DND-41 (cell line): ENCODE measurements around the gene TPRG1.

Source experiments
- ATAC-seq: fragments of 200-7000 bp; cut with Tn5 transposase; 3 replicates; pipeline ENCODE4 v1.9.1; 2021; ENCODE audit warnings: low read depth; ENCODE audit not compliant: insufficient read depth
- DNase-seq: peaks from one replicate; pipeline ENCODE4 v3.0.0-alpha.2; 2020
- H2AFZ ChIP-seq: 2 replicates; pipeline ENCODE4 v1.6.0; 2012; ENCODE audit warnings: low read depth, low read length
- H3K27ac ChIP-seq: 2 replicates; pipeline ENCODE4 v1.5.1; 2012; ENCODE audit warnings: low read length, inconsistent platforms
- H3K27me3 ChIP-seq: fragments of 200-600 bp; sonication (generic); 2 replicates; pipeline ENCODE4 v1.6.0; 2012; ENCODE audit warnings: low read length, mild to moderate bottlenecking, inconsistent platforms; ENCODE audit not compliant: insufficient read depth, poor library complexity
- H3K36me3 ChIP-seq: 2 replicates; pipeline ENCODE4 v1.5.1; 2012; ENCODE audit warnings: low read length, inconsistent platforms; ENCODE audit not compliant: insufficient read depth
- H3K4me1 ChIP-seq: 2 replicates; pipeline ENCODE4 v1.5.1; 2012; ENCODE audit warnings: mild to moderate bottlenecking, low read length; ENCODE audit not compliant: insufficient read depth
- H3K4me2 ChIP-seq: 2 replicates; pipeline ENCODE4 v1.6.0; 2012; ENCODE audit warnings: mild to moderate bottlenecking, moderate library complexity, low read length, inconsistent platforms; ENCODE audit not compliant: insufficient read depth
- H3K4me3 ChIP-seq, 2 experiments: fragments of 200-600 bp in 1 of 2; shearing (Covaris generic) in 1 of 2; 2 replicates each; pipeline ENCODE4 v1.5.1; 2012 to 2016; ENCODE audit warnings: inconsistent platforms in 2 of 2, low read length in 2 of 2, mild to moderate bottlenecking in 2 of 2, low read depth in 1 of 2, moderate library complexity in 1 of 2
- H3K79me2 ChIP-seq: 2 replicates; pipeline ENCODE4 v1.6.0; 2012; ENCODE audit warnings: low read length, inconsistent platforms; ENCODE audit not compliant: insufficient read depth
- H3K9ac ChIP-seq: 2 replicates; pipeline ENCODE4 v1.6.0; 2012; ENCODE audit warnings: low read depth, mild to moderate bottlenecking, inconsistent platforms, low read length, moderate library complexity
- H3K9me3 ChIP-seq: 2 replicates; pipeline ENCODE4 v1.5.1; 2012; ENCODE audit warnings: low read length, moderate library complexity, mild to moderate bottlenecking, inconsistent platforms; ENCODE audit not compliant: insufficient read depth, severe bottlenecking
- H4K20me1 ChIP-seq: 2 replicates; pipeline ENCODE4 v1.6.0; 2012; ENCODE audit warnings: low read length; ENCODE audit not compliant: insufficient read depth
- CTCF ChIP-seq: IDR thresholded peaks from 2 replicates; pipeline ENCODE4 v1.5.1; 2012; ENCODE audit warnings: borderline replicate concordance, low read length, moderate library complexity, mild to moderate bottlenecking; ENCODE audit not compliant: poor library complexity, severe bottlenecking; ENCODE audit errors: extremely low read depth
- EZH2 ChIP-seq: IDR thresholded peaks from 3 replicates; pipeline ENCODE4 v1.6.1; 2012; ENCODE audit warnings: borderline replicate concordance, low read depth, mild to moderate bottlenecking, moderate library complexity, low read length, inconsistent platforms; ENCODE audit not compliant: severe bottlenecking

TPRG1 gene

DNA sequence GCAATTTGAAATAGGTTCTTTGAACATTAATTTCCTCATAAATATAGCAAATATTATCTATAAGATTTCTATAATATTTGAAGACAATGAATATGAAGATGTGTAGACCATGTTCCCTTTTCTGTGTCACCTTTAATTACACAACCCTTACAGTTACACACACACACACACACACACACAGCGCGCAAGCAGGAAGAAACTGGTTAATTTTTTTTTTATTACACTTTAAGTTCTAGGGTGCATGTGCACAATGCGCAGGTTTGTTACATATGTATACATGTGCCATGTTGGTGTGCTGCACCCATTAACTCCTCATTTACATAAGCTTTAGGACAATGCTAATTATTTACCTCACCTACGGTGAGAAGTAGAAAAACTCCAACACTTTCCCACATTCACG is 122.9 kb downstream of the TPRG1 start:
- DNase-seq = no peak
- Histone ChIP-seq H3K4me3 (no peak overlapping the region), H3K4me1 (no peaks in the 10 kb centered on the region), H3K79me2 (no peaks in the 10 kb centered on the region), H3K27ac (no peak overlapping the region), H3K9me3 (no peaks in the 10 kb centered on the region), H3K36me3 (no peaks in the 10 kb centered on the region), H4K20me1 (no peaks in the 10 kb centered on the region), H3K27me3 (peaks cover 6% of the 10 kb centered on the region), H3K4me2 (no peak overlapping the region), H2AFZ (no peak overlapping the region), H3K9ac (no peak overlapping the region)
- no peak for TF ChIP-seq CTCF
- no peak for TF ChIP-seq EZH2
- no peak for ATAC-seq

- H3K4me2 ChIP-seq = no peak overlapping the region
- H3K36me3 ChIP-seq = no peaks in the 10 kb centered on the region
- H4K20me1 ChIP-seq = no peaks in the 10 kb centered on the region
- peaks cover 6% of the 10 kb centered on the region for H3K27me3 ChIP-seq
- no peak overlapping the region for H3K27ac ChIP-seq
- no peak overlapping the region for H3K9ac ChIP-seq
- H2AFZ ChIP-seq = no peak overlapping the region
- no peaks in the 10 kb centered on the region for H3K79me2 ChIP-seq
- TF ChIP-seq EZH2 = no peak
- no peak for TF ChIP-seq CTCF
- no peak for DNase-seq
- no peaks in the 10 kb centered on the region for H3K9me3 ChIP-seq
- no peak for ATAC-seq
- H3K4me3 ChIP-seq = no peak overlapping the region
- no peaks in the 10 kb centered on the region for H3K4me1 ChIP-seq
Observed at GRCh38 chr3:189295089-189295488, 123.3 kb downstream of the TPRG1 start.

- no peaks in the 10 kb centered on the region for H3K36me3 ChIP-seq
- TF ChIP-seq CTCF (no peak), EZH2 (no peak)
- H3K27me3 ChIP-seq = peaks cover 6% of the 10 kb centered on the region
- no peak overlapping the region for H3K9ac ChIP-seq
- no peak overlapping the region for H3K27ac ChIP-seq
- H3K4me2 ChIP-seq = no peak overlapping the region
- no peaks in the 10 kb centered on the region for H3K4me1 ChIP-seq
- DNase-seq (no peak), ATAC-seq (no peak)
- H4K20me1 ChIP-seq = no peaks in the 10 kb centered on the region
- H2AFZ ChIP-seq = no peak overlapping the region
- H3K9me3 ChIP-seq = no peaks in the 10 kb centered on the region
- no peak overlapping the region for H3K4me3 ChIP-seq
- H3K79me2 ChIP-seq = no peaks in the 10 kb centered on the region
Observed at GRCh38 chr3:189297932-189298331, 126.2 kb downstream of the TPRG1 start.
